WTC11 (cell line): ENCODE measurements around the gene CMTM2.

Source experiments
- CREM ChIP-seq: sonication (generic); formaldehyde crosslinking; IDR thresholded peaks from 2 replicates; pipeline ENCODE4 v1.8.1; 2022; ENCODE audit warnings: mild to moderate bottlenecking, missing genetic modification reagents, moderate library complexity
- CTCF ChIP-seq: fragments of 200-600 bp; IDR thresholded peaks from 2 replicates; pipeline ENCODE4 v1.8.0; 2022; ENCODE audit warnings: antibody characterized with exemption
- FOXP1 ChIP-seq: sonication (generic); formaldehyde crosslinking; IDR thresholded peaks from 2 replicates; pipeline ENCODE4 v1.8.0; 2022; ENCODE audit warnings: missing genetic modification reagents, mild to moderate bottlenecking, moderate library complexity, borderline replicate concordance
- IRF2 ChIP-seq: sonication (generic); formaldehyde crosslinking; IDR thresholded peaks from 2 replicates; pipeline ENCODE4 v1.8.0; 2022; ENCODE audit warnings: low read depth, missing genetic modification reagents, borderline replicate concordance
- MAX ChIP-seq: sonication (generic); formaldehyde crosslinking; IDR thresholded peaks from 2 replicates; pipeline ENCODE4 v1.8.0; 2022; ENCODE audit warnings: mild to moderate bottlenecking, missing genetic modification reagents
- MLX ChIP-seq: sonication (generic); formaldehyde crosslinking; IDR thresholded peaks from 2 replicates; pipeline ENCODE4 v1.8.1; 2023; ENCODE audit warnings: mild to moderate bottlenecking, missing genetic modification reagents, moderate library complexity
- NFE2L1 ChIP-seq: sonication (generic); formaldehyde crosslinking; IDR thresholded peaks from 2 replicates; pipeline ENCODE4 v1.8.1; 2023; ENCODE audit warnings: missing genetic modification reagents
- PRRX2 ChIP-seq: fragments of 250-450 bp; sonication (Bioruptor Pico); IDR thresholded peaks from 2 replicates; pipeline ENCODE4 v1.8.0; 2021; ENCODE audit warnings: mild to moderate bottlenecking
- SMAD3 ChIP-seq: sonication (generic); formaldehyde crosslinking; IDR thresholded peaks from 2 replicates; pipeline ENCODE4 v1.8.0; 2022; ENCODE audit warnings: missing genetic modification reagents, mild to moderate bottlenecking, borderline replicate concordance
- SP1 ChIP-seq: sonication (generic); formaldehyde crosslinking; conservative IDR thresholded peaks from 2 replicates; pipeline ENCODE4 v1.8.1; 2022; ENCODE audit warnings: missing genetic modification reagents
- STAT6 ChIP-seq: sonication (generic); formaldehyde crosslinking; conservative IDR thresholded peaks from 2 replicates; pipeline ENCODE4 v1.8.1; 2023; ENCODE audit warnings: mild to moderate bottlenecking, low read depth, missing genetic modification reagents, moderate library complexity

GRCh38 chr16:66580605-66581209, 1.4 kb downstream of the CMTM2 start:
- TF ChIP-seq STAT6 (CRISPR knock-in tag) (no peak), CREM (CRISPR knock-in tag) (no peak), CTCF (no peak), FOXP1 (CRISPR knock-in tag) (no peak), PRRX2 (no peak), IRF2 (no peak), MLX (CRISPR knock-in tag) (no peak), SMAD3 (CRISPR knock-in tag) (no peak), MAX (no peak), NFE2L1 (no peak), SP1 (CRISPR knock-in tag) (no peak)
